GM12864 (cell line): ENCODE measurements around the gene LHX5.
A peak's percentile ranks its signal among the peaks of the same experiment; 100 is the strongest.

ENCODE experiments used
- DNase-seq: peaks from one replicate; pipeline ENCODE4 v3.0.0-alpha.2; 2011; ENCODE audit warnings: low read depth
- H3K4me3 ChIP-seq: 2 replicates; pipeline ENCODE4 v1.5.1; 2011; ENCODE audit warnings: mild to moderate bottlenecking, low read depth, low read length, control low read depth
- CTCF ChIP-seq: IDR thresholded peaks from 2 replicates; pipeline ENCODE4 v1.5.1; 2011; ENCODE audit warnings: low read depth, mild to moderate bottlenecking, moderate library complexity, low read length, control low read depth, inconsistent platforms; ENCODE audit errors: missing control alignments

The LHX5 gene

DNA sequence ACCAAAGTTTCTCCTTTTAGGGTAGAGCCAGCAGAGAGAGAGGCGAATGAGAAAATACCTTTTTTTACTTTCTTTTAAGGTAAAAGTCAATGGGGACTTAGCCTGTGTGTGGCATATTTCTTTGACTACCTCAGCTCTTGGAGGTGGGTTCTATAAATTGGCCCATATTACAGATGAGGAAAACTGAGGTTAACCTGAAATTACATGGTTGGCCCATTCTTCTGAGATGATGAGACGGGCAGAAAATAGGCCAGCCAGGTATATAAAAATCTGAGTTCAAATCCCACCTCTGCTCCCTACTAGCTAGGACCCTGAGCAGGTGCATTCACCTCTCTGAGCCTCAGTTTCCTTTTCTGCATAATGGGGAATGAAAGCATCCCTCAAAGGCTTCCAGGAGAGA, 22.4 kb downstream of the LHX5 start:
- no peak overlapping the region for H3K4me3 ChIP-seq
- no peak for TF ChIP-seq CTCF
- DNase-seq, result no peak

GRCh38 chr12:113448873-113449272, 22.8 kb downstream of the LHX5 start:
- TF ChIP-seq CTCF, result no peak
- no peak overlapping the region for H3K4me3 ChIP-seq
- DNase-seq, result no peak

- TF ChIP-seq CTCF, result no peak
- no peak overlapping the region for H3K4me3 ChIP-seq
- DNase-seq, result no peak
Observed at GRCh38 chr12:113445544-113446171, 26.0 kb downstream of the LHX5 start.

GRCh38 chr12:113443030-113443539, 28.6 kb downstream of the LHX5 start:
- H3K4me3 ChIP-seq, result no peak overlapping the region
- TF ChIP-seq CTCF, result no peak
- DNase-seq, result no peak

GRCh38 chr12:113440947-113441782, 30.5 kb downstream of the LHX5 start:
- no peak for DNase-seq
- TF ChIP-seq CTCF, result no peak
- no peak overlapping the region for H3K4me3 ChIP-seq

- DNase-seq, result no peak
- no peak overlapping the region for H3K4me3 ChIP-seq
- TF ChIP-seq CTCF, result no peak
Observed at GRCh38 chr12:113440336-113440735, 31.3 kb downstream of the LHX5 start.

DNA sequence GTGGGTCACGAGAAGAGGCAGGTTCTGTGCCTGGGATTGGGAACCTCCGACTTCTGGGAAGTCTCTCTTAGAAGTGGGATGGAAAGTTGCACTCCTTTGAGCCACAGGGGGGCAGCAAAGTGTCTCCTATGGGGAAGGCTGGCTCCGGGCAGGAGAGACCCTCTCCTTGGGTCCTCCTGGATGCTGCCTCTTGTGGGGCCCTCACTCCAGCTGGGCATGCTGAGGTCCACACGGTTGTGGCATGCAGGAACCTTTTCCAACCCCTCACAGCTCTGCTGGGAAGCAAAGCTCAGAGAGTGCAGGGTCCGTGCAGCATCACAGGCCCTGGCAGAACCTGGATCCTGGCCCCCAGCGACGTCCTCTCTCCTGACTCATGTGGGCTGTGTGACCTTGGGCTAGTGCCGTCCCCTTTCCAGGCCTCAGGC, 32.1 kb downstream of the LHX5 start:
- no peak overlapping the region for H3K4me3 ChIP-seq
- TF ChIP-seq CTCF, result peak; percentile 83
- no peak for DNase-seq
